NT2/D1 (cell line): Measurements from ENCODE around the gene SCD5.
A peak's percentile ranks its signal among the peaks of the same experiment; 100 is the strongest.
"Not testable (repeated sequence)": the region's sequence is repeated elsewhere in the genome, so short reads cannot be mapped to it uniquely, and the experiment has no call there.

ENCODE experiments used
- DNase-seq: peaks from one replicate; pipeline ENCODE4 v3.0.0-alpha.2; 2011; ENCODE audit warnings: low read depth, low spot score
- H3K27me3 ChIP-seq: 2 replicates; pipeline ENCODE4 v1.6.0; 2011; ENCODE audit warnings: mild to moderate bottlenecking; ENCODE audit not compliant: insufficient read length, insufficient read depth
- H3K36me3 ChIP-seq: 2 replicates; pipeline ENCODE4 v1.6.1; 2011; ENCODE audit warnings: mild to moderate bottlenecking, low read length, mixed read lengths; ENCODE audit not compliant: insufficient read depth, insufficient read length
- H3K4me1 ChIP-seq: 2 replicates; pipeline ENCODE4 v1.5.1; 2011; ENCODE audit not compliant: insufficient read depth, insufficient read length
- H3K4me3 ChIP-seq: 2 replicates; pipeline ENCODE4 v1.5.1; 2011; ENCODE audit warnings: low read depth; ENCODE audit not compliant: insufficient read length
- H3K9ac ChIP-seq: 2 replicates; pipeline ENCODE4 v1.6.0; 2011; ENCODE audit warnings: low read depth; ENCODE audit not compliant: insufficient read length
- H3K9me3 ChIP-seq: 2 replicates; pipeline ENCODE4 v1.5.1; 2011; ENCODE audit warnings: mild to moderate bottlenecking, low read length; ENCODE audit not compliant: insufficient read depth
- SUZ12 ChIP-seq: IDR thresholded peaks from 2 replicates; pipeline ENCODE4 v1.6.1; 2011; ENCODE audit not compliant: insufficient read length, insufficient read depth; ENCODE audit errors: extremely low read depth
- YY1 ChIP-seq: IDR thresholded peaks from 2 replicates; pipeline ENCODE4 v1.6.1; 2011; ENCODE audit not compliant: insufficient read length, insufficient read depth
- ZNF274 ChIP-seq: IDR thresholded peaks from 2 replicates; pipeline ENCODE4 v1.6.1; 2011; ENCODE audit warnings: mild to moderate bottlenecking, low read depth, low read length

The SCD5 gene

GRCh38 chr4:82798168-82799005 lies at the start of gene SCD5:
Gene SCD5 (minus strand): TSS chr4:82798796. CDS start chr4:82798537, 259 bp downstream.
- Histone ChIP-seq H3K9me3 (no peaks in the 10 kb centered on the region), H3K4me1 (peaks cover 7% of the 10 kb centered on the region), H3K36me3 (peaks cover 7% of the 10 kb centered on the region), H3K4me3 (peak within 1 kb of the TSS; percentile 57), H3K9ac (peak within 1 kb of the TSS; percentile 64), H3K27me3 (peaks cover 66% of the 10 kb centered on the region)
- DNase-seq = no peak
- no peak for TF ChIP-seq YY1
- no peak for TF ChIP-seq SUZ12
- TF ChIP-seq ZNF274 = no peak

GRCh38 chr4:82842593-82842992 lies 44.0 kb upstream of the SCD5 start:
- TF ChIP-seq ZNF274 (no peak), SUZ12 (no peak), YY1 (no peak)
- H3K4me3 ChIP-seq = no peak overlapping the region
- no peak for DNase-seq
- H3K9ac ChIP-seq = no peak overlapping the region
- H3K36me3 ChIP-seq = peaks cover 66% of the 10 kb centered on the region
- H3K4me1 ChIP-seq = no peaks in the 10 kb centered on the region
- H3K27me3 ChIP-seq = no peaks in the 10 kb centered on the region
- no peaks in the 10 kb centered on the region for H3K9me3 ChIP-seq

- no peaks in the 10 kb centered on the region for H3K27me3 ChIP-seq
- no peaks in the 10 kb centered on the region for H3K4me1 ChIP-seq
- H3K36me3 ChIP-seq = peaks cover 54% of the 10 kb centered on the region
- no peak overlapping the region for H3K4me3 ChIP-seq
- DNase-seq = no peak
- TF ChIP-seq ZNF274 = no peak
- no peak for TF ChIP-seq YY1
- TF ChIP-seq SUZ12 = no peak
- no peak overlapping the region for H3K9ac ChIP-seq
- H3K9me3 ChIP-seq = no peaks in the 10 kb centered on the region
Observed at GRCh38 chr4:82839624-82840023, 41.0 kb upstream of the SCD5 start.

GRCh38 chr4:82833696-82834313 lies 35.2 kb upstream of the SCD5 start:
- Histone ChIP-seq H3K36me3 (peaks cover 39% of the 10 kb centered on the region), H3K9ac (no peak overlapping the region), H3K9me3 (no peaks in the 10 kb centered on the region), H3K4me1 (no peaks in the 10 kb centered on the region), H3K4me3 (no peak overlapping the region), H3K27me3 (no peaks in the 10 kb centered on the region)
- DNase-seq = no peak
- no peak for TF ChIP-seq ZNF274
- no peak for TF ChIP-seq YY1
- no peak for TF ChIP-seq SUZ12

GRCh38 chr4:82833060-82833459 lies 34.5 kb upstream of the SCD5 start:
- H3K9ac ChIP-seq, H3K4me3 ChIP-seq, H3K4me1 ChIP-seq, H3K27me3 ChIP-seq, H3K9me3 ChIP-seq, DNase-seq: not testable (repeated sequence)
- H3K36me3 ChIP-seq = peaks cover 40% of the 10 kb centered on the region

- H3K9me3 ChIP-seq = no peaks in the 10 kb centered on the region
- no peak for DNase-seq
- TF ChIP-seq SUZ12 (no peak), YY1 (no peak), ZNF274 (no peak)
- H3K4me3 ChIP-seq = no peak overlapping the region
- peaks cover 81% of the 10 kb centered on the region for H3K36me3 ChIP-seq
- H3K27me3 ChIP-seq = no peaks in the 10 kb centered on the region
- no peaks in the 10 kb centered on the region for H3K4me1 ChIP-seq
- no peak overlapping the region for H3K9ac ChIP-seq
Observed at GRCh38 chr4:82825425-82825824, 26.8 kb upstream of the SCD5 start.

- Histone ChIP-seq H3K4me3 (no peak overlapping the region), H3K9ac (no peak overlapping the region), H3K4me1 (no peaks in the 10 kb centered on the region), H3K9me3 (no peaks in the 10 kb centered on the region), H3K27me3 (no peaks in the 10 kb centered on the region), H3K36me3 (peaks cover 76% of the 10 kb centered on the region)
- TF ChIP-seq YY1 (no peak), ZNF274 (no peak), SUZ12 (no peak)
- DNase-seq = no peak
Observed at GRCh38 chr4:82823062-82823461, 24.5 kb upstream of the SCD5 start.

GRCh38 chr4:82820689-82821088 lies 22.1 kb upstream of the SCD5 start:
- Histone ChIP-seq H3K9me3 (no peaks in the 10 kb centered on the region), H3K4me3 (no peak overlapping the region), H3K4me1 (no peaks in the 10 kb centered on the region), H3K36me3 (peaks cover 56% of the 10 kb centered on the region), H3K9ac (no peak overlapping the region), H3K27me3 (no peaks in the 10 kb centered on the region)
- DNase-seq = no peak
- TF ChIP-seq YY1 = no peak
- no peak for TF ChIP-seq ZNF274
- no peak for TF ChIP-seq SUZ12
